Measurements from ENCODE around the gene GPATCH3.
"Not testable (repeated sequence)": the region's sequence is repeated elsewhere in the genome, so short reads cannot be mapped to it uniquely, and the experiment has no call there.

Gene GPATCH3

DNA sequence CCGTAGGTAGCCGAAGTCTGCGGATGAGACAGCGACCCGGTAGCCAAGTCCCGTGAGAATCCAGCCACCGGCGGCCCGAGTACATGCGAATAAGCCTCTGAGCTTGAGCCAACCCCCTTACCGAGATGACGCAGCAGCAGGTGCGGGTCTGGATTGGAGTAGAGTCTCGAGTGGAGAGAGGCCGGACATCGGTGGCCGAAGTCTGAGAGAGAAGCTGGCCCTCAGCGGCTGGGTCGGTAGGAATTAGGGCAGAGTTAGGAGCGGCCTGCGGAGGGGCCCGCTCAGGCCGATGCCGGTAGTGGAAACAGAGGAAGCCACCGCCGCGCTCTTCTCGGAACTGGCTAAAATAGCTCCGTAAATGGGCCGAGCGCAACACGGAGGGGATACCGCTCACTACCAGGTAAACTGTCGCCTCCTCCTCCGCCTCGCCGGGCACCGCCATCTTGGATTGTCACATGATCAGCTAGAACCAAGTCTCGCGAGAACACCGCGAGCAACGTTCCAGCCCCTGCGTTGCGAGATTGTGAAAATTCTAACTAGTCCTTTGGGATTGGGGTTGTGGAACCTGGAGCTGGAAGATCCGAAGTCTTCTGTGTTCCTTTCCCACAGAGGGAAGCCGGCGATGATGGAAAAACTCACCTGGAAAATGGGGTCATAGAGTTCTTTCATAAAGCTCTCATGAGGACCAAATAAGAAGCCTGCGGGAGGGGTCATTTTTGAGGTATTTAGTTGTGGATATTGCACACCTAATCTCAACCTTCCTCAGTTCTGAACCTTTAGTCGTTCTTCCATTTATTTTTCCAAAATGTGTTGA, at the start of gene GPATCH3:
Gene GPATCH3 (minus strand): TSS at position 467 of the 814 bp plus-strand sequence. CDS start 25 bp downstream, at position 442.
- peak; percentile 84 to 85 for DNase-seq (ENCODE audit: low read depth in 2 of 2)

DNA sequence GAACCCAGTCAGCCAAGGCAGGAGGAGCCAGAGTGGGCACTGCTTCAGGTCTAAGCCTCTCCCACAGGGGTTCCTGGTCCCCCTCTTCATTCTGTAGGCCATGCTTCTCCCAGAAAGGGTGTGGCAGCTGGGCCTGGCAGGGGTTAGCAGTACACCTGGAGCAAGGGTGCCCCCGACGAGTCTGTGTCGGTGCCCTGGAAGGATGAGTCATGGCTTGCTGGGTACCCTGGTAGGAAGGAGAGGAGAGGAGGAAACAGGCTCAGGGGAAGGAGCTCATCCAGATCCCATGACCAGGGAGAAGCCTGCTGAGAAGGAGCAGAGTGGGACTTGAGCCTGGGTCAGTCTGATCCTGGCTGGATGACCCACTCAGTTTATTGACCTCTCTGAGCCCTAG, 49.7 kb upstream of the GPATCH3 start:
- DNase-seq (ENCODE audit: low read depth in 2 of 2) = no peak

- no peak for DNase-seq (ENCODE audit: low read depth in 2 of 2)
These were observed 49.1 kb upstream of the GPATCH3 start for GRCh38 chr1:26949266-26949925.

GRCh38 chr1:26948725-26949057, 48.4 kb upstream of the GPATCH3 start:
- DNase-seq (ENCODE audit: low read depth in 2 of 2) = not testable (repeated sequence)

DNA sequence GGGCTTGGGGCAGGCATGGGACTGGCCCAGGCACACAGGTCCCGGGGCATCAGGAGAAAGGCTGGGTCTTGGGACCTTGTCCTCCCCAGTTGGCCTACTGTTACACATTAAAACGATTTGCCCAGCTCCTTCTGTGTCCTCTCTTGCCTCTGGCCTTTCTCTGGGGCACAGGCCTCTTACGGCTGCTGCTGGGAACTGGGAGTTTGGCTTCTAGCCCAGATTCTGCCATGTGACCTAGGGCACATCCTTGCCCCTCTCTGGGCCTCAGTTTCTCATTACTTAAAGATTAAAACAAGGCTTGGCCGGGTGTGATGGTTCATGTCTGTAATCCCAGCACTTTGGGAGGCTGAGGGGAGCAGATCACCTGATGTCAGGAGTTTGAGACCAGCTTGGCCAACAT, 46.0 kb upstream of the GPATCH3 start:
- DNase-seq (ENCODE audit: low read depth in 2 of 2) = no peak

DNA sequence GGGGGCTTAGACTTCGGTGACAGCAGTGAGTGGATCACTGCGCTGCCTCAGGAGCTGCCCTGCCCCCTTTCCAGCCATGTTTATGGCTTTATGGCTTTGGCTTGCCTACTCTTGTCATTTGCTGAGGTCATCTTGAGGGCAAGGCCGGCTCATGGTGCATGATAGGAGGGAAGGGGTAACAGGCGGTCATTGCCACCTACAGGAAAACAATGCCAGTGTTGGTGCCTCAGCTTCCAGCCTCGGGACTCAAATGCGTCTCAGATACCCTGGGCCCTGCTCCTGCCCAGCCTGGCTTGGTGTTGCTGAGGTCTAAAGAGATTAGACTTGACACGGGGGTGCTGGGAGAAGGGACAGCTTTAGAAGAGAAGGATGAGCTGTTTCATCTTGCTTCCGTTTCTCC, 45.5 kb upstream of the GPATCH3 start:
- DNase-seq (ENCODE audit: low read depth in 2 of 2) = no peak

DNA sequence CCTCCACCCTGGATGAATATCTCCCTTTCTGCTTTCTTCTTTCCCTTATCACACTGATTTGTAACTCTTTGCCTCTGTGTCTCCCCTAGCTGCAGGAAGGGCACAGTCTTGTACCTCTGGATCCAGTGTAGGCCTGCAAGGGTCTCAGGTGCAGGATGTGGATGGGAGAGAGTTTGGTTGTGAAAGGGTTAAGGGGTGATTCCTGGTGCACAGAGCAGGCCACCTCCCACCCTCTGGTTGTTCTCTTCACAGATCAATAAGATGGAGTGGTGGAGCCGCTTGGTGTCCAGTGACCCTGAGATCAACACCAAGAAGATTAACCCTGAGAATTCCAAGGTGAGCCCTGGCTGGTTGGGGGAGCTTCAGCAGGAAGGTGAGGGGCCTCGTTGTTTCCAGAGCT, 44.9 kb upstream of the GPATCH3 start:
- no peak for DNase-seq (ENCODE audit: low read depth in 2 of 2)

DNA sequence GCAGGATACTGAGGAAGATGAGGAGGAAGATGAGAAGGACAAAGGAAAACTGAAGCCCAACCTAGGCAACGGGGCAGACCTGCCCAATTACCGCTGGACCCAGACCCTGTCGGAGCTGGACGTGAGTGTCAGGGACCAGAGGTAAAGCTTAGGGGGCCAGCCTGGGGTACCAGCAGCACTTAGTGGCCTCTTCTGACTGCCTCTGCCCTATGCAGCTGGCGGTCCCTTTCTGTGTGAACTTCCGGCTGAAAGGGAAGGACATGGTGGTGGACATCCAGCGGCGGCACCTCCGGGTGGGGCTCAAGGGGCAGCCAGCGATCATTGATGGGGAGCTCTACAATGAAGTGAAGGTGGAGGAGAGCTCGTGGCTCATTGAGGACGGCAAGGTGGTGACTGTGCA, 42.4 kb upstream of the GPATCH3 start:
- no peak for DNase-seq (ENCODE audit: low read depth in 2 of 2)

GRCh38 chr1:26941311-26941710, 41.0 kb upstream of the GPATCH3 start:
- no peak for DNase-seq (ENCODE audit: low read depth in 2 of 2)

DNA sequence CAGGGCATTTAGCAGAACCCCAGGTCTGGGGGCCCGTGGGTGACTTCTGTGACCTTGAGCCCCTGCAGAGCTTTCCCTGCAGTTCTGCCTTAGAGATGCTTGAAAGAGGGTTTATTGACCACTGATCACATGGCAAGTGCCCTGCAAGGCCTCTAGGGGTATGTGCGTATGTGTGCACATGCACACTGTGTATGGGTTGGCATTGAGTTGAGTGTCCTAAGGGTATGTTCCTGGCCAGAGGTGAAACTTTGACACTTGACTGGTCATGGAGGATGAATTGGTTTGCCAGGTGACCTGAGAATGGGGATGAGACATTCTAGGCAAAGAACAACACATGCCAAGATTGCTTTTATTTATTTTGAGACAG, 38.4 kb upstream of the GPATCH3 start:
- no peak for DNase-seq (ENCODE audit: low read depth in 2 of 2)

DNA sequence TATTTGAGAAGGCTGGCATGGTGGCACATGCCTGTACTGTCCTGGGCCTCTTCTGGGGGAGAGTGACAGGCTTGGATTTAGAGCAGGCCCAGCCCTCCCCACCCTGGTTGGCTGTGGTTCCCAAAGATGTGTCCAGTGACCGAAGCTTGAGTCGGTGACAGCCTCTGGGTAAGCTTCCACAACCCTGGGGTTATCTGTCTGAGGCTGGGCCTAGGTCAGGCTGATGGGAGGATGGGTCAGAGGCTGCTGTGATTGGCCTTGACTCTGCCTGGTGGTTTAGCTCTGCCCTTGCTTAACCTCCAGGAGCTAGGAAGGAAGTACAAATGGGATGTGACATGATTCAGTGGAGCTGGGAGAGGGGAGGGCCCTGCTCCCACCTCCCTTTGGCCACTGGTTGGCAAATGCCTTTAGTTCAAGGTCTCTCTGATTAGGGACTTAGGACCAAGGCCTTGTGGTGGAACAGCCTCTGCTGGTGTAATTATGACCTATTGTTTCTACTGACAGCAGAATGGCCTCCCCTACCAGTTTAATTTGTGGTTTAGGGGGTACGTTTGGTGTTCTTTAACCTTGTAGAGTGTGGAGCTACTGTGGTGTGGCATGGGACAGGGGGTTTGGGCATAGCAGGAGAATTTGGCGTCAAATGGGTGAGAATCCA, 37.9 kb upstream of the GPATCH3 start:
- no peak for DNase-seq (ENCODE audit: low read depth in 2 of 2)

- no peak for DNase-seq (ENCODE audit: low read depth in 2 of 2)
These were observed 36.6 kb upstream of the GPATCH3 start for GRCh38 chr1:26936823-26937222.

DNA sequence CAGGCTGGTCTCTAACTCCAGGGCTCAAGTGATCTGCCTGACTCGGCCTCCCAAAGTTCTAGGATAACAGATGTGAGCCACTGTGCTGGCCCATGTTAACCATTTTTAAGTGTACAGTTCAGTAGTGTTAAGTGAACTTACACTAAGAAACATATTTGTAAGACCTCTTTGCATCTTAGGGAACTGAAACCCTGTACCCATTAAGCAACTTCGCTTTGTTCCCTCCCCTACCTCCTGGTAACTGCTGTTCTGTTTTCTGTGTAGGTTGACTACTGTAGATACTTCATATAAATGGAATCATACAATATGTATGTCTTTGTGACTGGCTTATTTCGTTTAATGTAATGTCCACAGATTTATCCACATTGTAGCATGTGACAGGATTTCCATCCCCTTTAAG, 32.3 kb upstream of the GPATCH3 start:
- no peak for DNase-seq (ENCODE audit: low read depth in 2 of 2)

DNA sequence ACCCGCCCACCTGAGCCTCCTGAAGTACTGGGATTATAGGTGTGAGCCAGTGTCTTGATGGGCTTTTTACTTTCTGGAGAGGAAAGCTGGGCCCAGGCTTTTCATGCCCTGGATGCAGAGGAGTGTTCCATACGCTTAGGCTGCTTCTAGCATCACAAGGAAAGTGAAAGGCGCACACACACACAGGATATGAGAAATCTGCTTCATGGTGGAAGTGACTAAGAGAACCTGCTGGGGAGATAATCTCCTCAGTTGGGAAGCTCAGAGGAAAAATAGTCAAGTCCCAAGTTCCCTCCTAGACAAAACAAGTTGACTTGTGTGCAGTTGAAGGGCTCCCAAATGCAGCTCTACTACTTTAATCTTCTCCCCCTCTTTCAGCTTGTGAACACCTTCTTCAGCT, 23.4 kb upstream of the GPATCH3 start:
- DNase-seq (ENCODE audit: low read depth in 2 of 2) = no peak

- no peak for DNase-seq (ENCODE audit: low read depth in 2 of 2)
These were observed 22.6 kb upstream of the GPATCH3 start for GRCh38 chr1:26922901-26923300.

- DNase-seq (ENCODE audit: low read depth in 2 of 2) = no peak
These were observed 22.1 kb upstream of the GPATCH3 start for GRCh38 chr1:26922431-26922729.

GRCh38 chr1:26921540-26922430, 21.5 kb upstream of the GPATCH3 start, which contains the start of gene NUDC:
TSS of gene NUDC (plus strand) at chr1:26921743. CDS start at chr1:26921849, 106 bp downstream.
- DNase-seq (ENCODE audit: low read depth in 2 of 2) = peak; percentile 93 to 96

GRCh38 chr1:26921126-26921539, 20.9 kb upstream of the GPATCH3 start:
- no peak for DNase-seq (ENCODE audit: low read depth in 2 of 2)

- no peak for DNase-seq (ENCODE audit: low read depth in 2 of 2)
These were observed 15.1 kb upstream of the GPATCH3 start for GRCh38 chr1:26915204-26915842.

DNA sequence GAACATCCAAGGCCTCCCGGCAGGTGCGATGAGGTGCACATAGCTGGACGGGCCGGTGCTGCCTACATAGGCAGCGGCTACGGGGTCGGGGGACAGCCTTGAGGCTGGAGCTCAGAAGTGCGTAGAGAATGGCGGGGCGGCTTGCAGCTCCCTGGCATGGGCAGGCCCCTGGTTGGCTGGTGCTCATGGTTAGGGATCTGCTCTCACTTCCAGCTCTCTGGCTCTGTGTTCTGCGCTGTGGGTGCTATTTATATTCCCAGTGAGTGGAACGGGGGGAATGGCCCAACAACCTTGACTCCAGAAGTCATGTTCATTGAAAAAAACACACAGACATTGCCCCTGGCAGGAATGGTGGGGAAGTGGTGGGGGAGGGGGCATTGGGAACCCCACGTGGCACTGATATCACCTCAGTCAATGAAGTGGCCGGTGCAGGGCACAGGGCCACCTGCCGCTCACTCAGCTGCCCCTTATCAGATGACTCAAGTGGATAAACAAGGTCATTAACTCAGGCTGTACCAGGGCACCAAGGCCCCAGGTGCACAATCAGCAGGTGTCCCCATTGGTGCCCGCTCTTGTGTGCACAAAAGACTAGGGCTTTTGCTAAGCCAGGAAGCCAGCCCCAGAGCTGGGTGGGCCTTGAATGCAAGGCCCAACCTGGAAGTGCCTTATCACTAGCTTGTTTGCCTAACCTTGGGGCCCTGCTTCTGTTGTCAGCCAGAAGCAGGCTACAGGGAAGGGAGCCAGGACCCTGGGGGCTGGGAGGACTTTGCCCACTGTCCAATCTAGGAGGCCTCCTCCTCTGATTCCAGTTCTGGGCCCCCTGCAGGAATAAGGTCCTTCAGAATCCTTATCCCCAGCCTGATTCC, 13.7 kb upstream of the GPATCH3 start, which contains the start of gene NR0B2:
Gene NR0B2 (minus strand): TSS at position 222 of the 866 bp plus-strand sequence. CDS start 35 bp downstream, at position 187.
- no peak for DNase-seq (ENCODE audit: low read depth in 2 of 2)
